Erythroblast (primary cell): ENCODE data around the gene BRD7.

Source experiments
- GATA1 ChIP-seq: IDR thresholded peaks from 2 replicates; pipeline ENCODE4 v1.6.1; 2011; ENCODE audit warnings: low read depth, mild to moderate bottlenecking, control low read depth, low read length, moderate library complexity
- POLR2A ChIP-seq: IDR thresholded peaks from 2 replicates; pipeline ENCODE4 v1.6.1; 2011; ENCODE audit warnings: mild to moderate bottlenecking, low read length

DNA sequence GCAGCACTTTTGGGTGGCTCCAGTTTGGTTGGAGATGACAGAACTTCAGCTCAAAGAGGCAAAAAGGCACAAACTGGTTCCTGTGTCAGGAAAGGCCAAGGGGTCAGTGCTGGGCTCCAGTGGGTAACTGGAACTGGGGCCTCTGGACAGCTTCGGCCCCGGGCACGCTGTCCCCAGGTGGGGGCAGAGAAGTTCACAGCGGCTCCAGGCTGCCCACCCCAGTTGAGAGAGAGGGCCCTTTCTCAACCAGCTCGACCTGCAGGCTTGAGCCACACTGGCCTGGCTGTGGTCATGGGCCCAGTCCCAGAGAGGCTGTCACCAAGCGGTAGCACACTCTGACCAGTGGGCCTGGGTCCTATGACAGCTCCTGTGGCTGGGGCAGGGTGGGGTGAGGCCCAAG lies 77.9 kb downstream of the BRD7 start:
- TF ChIP-seq POLR2A, result no peak
- TF ChIP-seq GATA1, result no peak
